Neuron (in vitro differentiated cells): ENCODE data around the gene NFX1.
"Not testable (repeated sequence)": the region's sequence is repeated elsewhere in the genome, so short reads cannot be mapped to it uniquely, and the experiment has no call there.

Experiments used
- H2AFZ ChIP-seq: one replicate; pipeline ENCODE4 v1.6.1; 2013; ENCODE audit warnings: low read depth, mild to moderate bottlenecking, inconsistent platforms, low read length, moderate library complexity
- H3K27me3 ChIP-seq: one replicate; pipeline ENCODE4 v1.6.1; 2013; ENCODE audit warnings: low read length; ENCODE audit not compliant: insufficient read depth
- H3K36me3 ChIP-seq: one replicate; pipeline ENCODE4 v1.6.1; 2013; ENCODE audit warnings: low read length; ENCODE audit not compliant: insufficient read depth
- H3K4me1 ChIP-seq: one replicate; pipeline ENCODE4 v1.6.1; 2013; ENCODE audit warnings: low read length; ENCODE audit not compliant: insufficient read depth
- H3K4me3 ChIP-seq: 2 replicates; pipeline ENCODE4 v1.5.1; 2013; ENCODE audit warnings: mild to moderate bottlenecking, low read length, moderate library complexity
- H3K9me3 ChIP-seq: one replicate; pipeline ENCODE4 v1.6.1; 2013; ENCODE audit warnings: low read length

Gene NFX1

GRCh38 chr9:33331377-33331891 is 41.1 kb downstream of the NFX1 start:
- no peaks in the 10 kb centered on the region for H3K27me3 ChIP-seq
- H3K9me3 ChIP-seq = no peaks in the 10 kb centered on the region
- no peak overlapping the region for H2AFZ ChIP-seq
- no peaks in the 10 kb centered on the region for H3K4me1 ChIP-seq
- H3K4me3 ChIP-seq = no peak overlapping the region
- peaks cover 59% of the 10 kb centered on the region for H3K36me3 ChIP-seq

- no peaks in the 10 kb centered on the region for H3K27me3 ChIP-seq
- H3K9me3 ChIP-seq = no peaks in the 10 kb centered on the region
- H3K36me3 ChIP-seq = peaks cover 58% of the 10 kb centered on the region
- H3K4me1 ChIP-seq = no peaks in the 10 kb centered on the region
- no peak overlapping the region for H3K4me3 ChIP-seq
- no peak overlapping the region for H2AFZ ChIP-seq
Observed at GRCh38 chr9:33332011-33332410, 41.7 kb downstream of the NFX1 start.

DNA sequence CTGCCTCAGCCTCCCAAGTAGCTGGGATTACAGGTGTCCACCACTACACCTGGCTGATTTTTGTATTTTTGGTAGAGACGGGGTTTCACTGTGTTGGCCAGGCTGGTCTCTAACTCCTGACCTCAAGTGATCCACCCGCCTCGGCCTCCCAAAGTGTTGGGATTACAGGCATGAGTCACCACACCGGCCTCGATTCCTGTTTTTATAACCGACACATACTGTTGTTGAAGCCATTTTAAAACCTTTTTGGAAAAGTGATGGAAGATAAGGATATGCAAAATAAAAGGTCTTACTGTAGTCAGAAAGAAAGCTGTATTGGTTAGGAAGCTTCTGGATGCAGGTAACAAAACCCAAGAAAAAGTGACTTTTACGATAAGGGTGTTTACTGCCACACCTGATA is 42.6 kb downstream of the NFX1 start:
- not testable (repeated sequence) for H2AFZ ChIP-seq, H3K27me3 ChIP-seq, H3K4me3 ChIP-seq, H3K9me3 ChIP-seq, H3K4me1 ChIP-seq
- peaks cover 58% of the 10 kb centered on the region for H3K36me3 ChIP-seq

DNA sequence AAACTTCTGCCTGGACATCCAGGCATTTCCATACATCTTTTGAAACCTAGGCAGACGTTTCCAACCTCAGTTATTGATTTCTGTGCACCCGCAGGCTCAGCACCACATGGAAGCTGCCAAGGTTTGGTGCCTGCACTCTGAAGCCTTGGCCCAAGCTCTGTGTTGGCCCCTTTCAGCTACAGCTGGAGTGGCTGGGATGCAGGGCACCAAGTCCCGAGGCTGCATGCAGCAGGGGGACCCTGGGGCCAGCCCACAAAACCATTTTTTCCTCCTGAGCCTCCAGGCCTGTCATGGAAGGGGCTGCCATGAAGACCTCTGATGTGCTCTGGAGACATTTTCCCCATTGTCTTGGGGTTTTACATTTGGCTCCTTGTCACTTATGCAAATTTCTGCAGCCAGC is 49.9 kb downstream of the NFX1 start:
- Histone ChIP-seq H3K9me3 (peaks cover 24% of the 10 kb centered on the region), H3K4me1 (no peaks in the 10 kb centered on the region), H3K36me3 (peaks cover 54% of the 10 kb centered on the region), H3K27me3 (no peaks in the 10 kb centered on the region), H3K4me3 (no peak overlapping the region), H2AFZ (no peak overlapping the region)

- Histone ChIP-seq H3K4me3 (no peak overlapping the region), H3K36me3 (peaks cover 62% of the 10 kb centered on the region), H2AFZ (no peak overlapping the region), H3K27me3 (no peaks in the 10 kb centered on the region), H3K4me1 (no peaks in the 10 kb centered on the region), H3K9me3 (peaks cover 24% of the 10 kb centered on the region)
Observed at GRCh38 chr9:33341182-33341581, 50.9 kb downstream of the NFX1 start.

- no peak overlapping the region for H2AFZ ChIP-seq
- no peak overlapping the region for H3K4me3 ChIP-seq
- H3K9me3 ChIP-seq = peaks cover 15% of the 10 kb centered on the region
- no peaks in the 10 kb centered on the region for H3K4me1 ChIP-seq
- peaks cover 73% of the 10 kb centered on the region for H3K36me3 ChIP-seq
- no peaks in the 10 kb centered on the region for H3K27me3 ChIP-seq
Observed at GRCh38 chr9:33344145-33344544, 53.8 kb downstream of the NFX1 start.

DNA sequence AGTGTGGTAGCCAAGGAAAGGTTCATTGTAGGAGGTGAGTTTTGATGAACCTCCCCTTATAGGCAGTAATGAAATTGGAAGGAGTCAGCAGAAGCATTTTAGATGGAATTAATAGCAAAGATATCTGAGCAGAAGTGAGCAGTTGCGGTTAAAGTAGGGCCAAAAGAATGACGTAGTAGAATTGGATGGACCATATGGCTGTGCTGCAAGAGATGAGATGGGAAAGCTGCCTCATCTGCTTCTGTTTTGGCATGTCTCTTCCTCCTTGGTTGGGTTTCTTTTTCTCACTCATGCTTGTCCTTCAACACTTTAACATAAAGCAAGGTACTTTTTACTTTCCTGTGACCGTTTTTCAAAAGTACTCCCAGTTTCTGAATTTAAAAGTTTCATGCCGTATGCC is 56.2 kb downstream of the NFX1 start:
- peaks cover 2% of the 10 kb centered on the region for H3K9me3 ChIP-seq
- H3K36me3 ChIP-seq = peaks cover 61% of the 10 kb centered on the region
- no peaks in the 10 kb centered on the region for H3K4me1 ChIP-seq
- no peak overlapping the region for H3K4me3 ChIP-seq
- no peaks in the 10 kb centered on the region for H3K27me3 ChIP-seq
- no peak overlapping the region for H2AFZ ChIP-seq

GRCh38 chr9:33348998-33349397 is 58.7 kb downstream of the NFX1 start:
- no peak overlapping the region for H3K4me3 ChIP-seq
- no peaks in the 10 kb centered on the region for H3K27me3 ChIP-seq
- H2AFZ ChIP-seq = no peak overlapping the region
- peaks cover 56% of the 10 kb centered on the region for H3K36me3 ChIP-seq
- no peaks in the 10 kb centered on the region for H3K4me1 ChIP-seq
- H3K9me3 ChIP-seq = peaks cover 1% of the 10 kb centered on the region

DNA sequence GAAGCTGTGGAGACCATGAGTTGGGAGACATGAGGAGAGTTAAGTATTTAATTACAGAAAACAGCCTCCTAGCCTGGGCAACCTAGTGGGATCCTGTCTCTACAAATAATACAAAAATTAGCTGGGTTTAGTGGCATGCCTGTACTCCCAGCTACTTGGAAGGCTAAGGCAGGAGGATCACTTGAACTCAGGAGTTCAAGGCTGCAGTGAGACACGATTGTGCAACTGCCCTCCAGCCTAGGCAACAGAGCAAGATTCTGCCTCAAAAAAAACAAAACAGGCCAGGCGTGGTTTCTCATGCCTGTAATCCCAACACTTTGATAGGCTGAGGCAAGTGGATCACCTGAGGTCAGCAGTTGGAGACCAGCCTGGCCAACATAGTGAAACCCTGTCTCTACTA is 59.4 kb downstream of the NFX1 start:
- no peak overlapping the region for H3K4me3 ChIP-seq
- H3K9me3 ChIP-seq = no peaks in the 10 kb centered on the region
- no peak overlapping the region for H2AFZ ChIP-seq
- no peaks in the 10 kb centered on the region for H3K4me1 ChIP-seq
- peaks cover 54% of the 10 kb centered on the region for H3K36me3 ChIP-seq
- no peaks in the 10 kb centered on the region for H3K27me3 ChIP-seq

- H3K27me3 ChIP-seq = no peaks in the 10 kb centered on the region
Observed at GRCh38 chr9:33350310-33350709, 60.0 kb downstream of the NFX1 start.

GRCh38 chr9:33351547-33351946 is 61.2 kb downstream of the NFX1 start:
- H3K4me1 ChIP-seq = no peaks in the 10 kb centered on the region
- H3K36me3 ChIP-seq = peaks cover 49% of the 10 kb centered on the region
- no peaks in the 10 kb centered on the region for H3K27me3 ChIP-seq
- H3K9me3 ChIP-seq = no peaks in the 10 kb centered on the region
- no peak overlapping the region for H3K4me3 ChIP-seq
- H2AFZ ChIP-seq = no peak overlapping the region

More at GRCh38 chr9:33350310-33350709, 60.0 kb downstream of the NFX1 start:
- H3K4me3 ChIP-seq = no peak overlapping the region
- H3K36me3 ChIP-seq = peaks cover 56% of the 10 kb centered on the region
- H3K4me1 ChIP-seq = no peaks in the 10 kb centered on the region
- H2AFZ ChIP-seq = no peak overlapping the region
- H3K9me3 ChIP-seq = no peaks in the 10 kb centered on the region

DNA sequence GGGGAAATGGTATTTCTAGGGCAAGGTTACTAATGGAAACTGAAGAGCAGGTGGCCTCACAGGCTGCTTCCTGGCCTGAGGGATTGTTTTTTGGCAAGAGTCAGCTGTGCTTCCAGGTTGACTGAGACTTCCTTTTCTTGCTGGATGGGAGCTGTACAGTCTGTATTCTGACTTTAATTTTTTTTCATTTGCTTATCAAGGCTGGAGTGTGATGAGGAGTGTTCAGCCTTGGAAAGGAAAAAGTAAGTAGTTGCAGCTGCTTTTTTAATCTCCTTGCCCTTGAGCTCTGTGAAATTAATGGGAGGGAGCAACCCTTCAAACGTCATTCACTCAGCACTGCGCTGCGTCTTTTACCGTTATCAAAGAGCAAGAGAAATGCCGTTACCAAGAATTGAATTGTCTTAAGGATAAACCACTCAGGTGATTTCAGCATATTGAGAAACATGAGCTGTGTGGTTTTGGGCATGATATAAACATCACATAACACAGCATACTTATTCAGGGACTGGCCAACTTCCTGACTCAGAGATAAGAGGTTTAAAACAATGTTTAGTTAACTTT is 64.4 kb downstream of the NFX1 start:
- Histone ChIP-seq H3K36me3 (peaks cover 19% of the 10 kb centered on the region), H3K4me3 (no peak overlapping the region), H2AFZ (no peak overlapping the region), H3K9me3 (no peaks in the 10 kb centered on the region), H3K4me1 (no peaks in the 10 kb centered on the region), H3K27me3 (no peaks in the 10 kb centered on the region)

DNA sequence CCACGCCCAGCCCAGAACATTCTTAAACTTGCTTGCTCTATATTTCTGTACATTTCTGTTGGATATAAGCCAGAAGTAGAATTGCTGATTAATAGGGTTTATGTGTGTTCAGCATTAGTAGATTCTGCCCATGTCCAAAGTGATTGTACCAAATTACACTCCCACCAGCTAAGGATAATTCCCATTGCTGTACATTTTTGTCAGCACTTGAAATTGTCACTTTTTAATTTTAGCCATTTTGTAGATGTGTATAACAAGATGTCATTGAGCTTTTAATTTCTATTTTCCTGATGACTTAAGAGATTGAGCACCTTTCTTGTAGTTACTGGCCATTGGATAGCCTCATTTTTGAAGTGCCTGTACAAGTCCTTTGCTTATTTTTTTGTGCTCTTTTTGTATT is 65.6 kb downstream of the NFX1 start:
- no peak overlapping the region for H2AFZ ChIP-seq
- no peak overlapping the region for H3K4me3 ChIP-seq
- peaks cover 19% of the 10 kb centered on the region for H3K36me3 ChIP-seq
- no peaks in the 10 kb centered on the region for H3K27me3 ChIP-seq
- no peaks in the 10 kb centered on the region for H3K9me3 ChIP-seq
- H3K4me1 ChIP-seq = no peaks in the 10 kb centered on the region

- H3K9me3 ChIP-seq, H3K27me3 ChIP-seq, H3K4me1 ChIP-seq, H3K4me3 ChIP-seq, H2AFZ ChIP-seq: not testable (repeated sequence)
- H3K36me3 ChIP-seq = peaks cover 14% of the 10 kb centered on the region
Observed at GRCh38 chr9:33358641-33359040, 68.3 kb downstream of the NFX1 start.
